ENCODE data around the gene SLC37A4. TPM values are rescaled to one million over a fixed set of nuclear protein-coding genes. Genes with fewer than 3 reads are reported as not detected.

The SLC37A4 gene
- total and polyA plus RNA-seq, 2 of the 13 experiments (the other 11 are each of a cell fraction or from before 2014, with no cell fraction given) = 43.0 to 56.1 TPM

GRCh38 chr11:118997627-118998387 lies 32.9 kb downstream of the SLC37A4 start, which contains the start of gene CENATAC (continued):
- TF ChIP-seq ZBTB39 (CRISPR knock-in tag; IDR thresholded peaks at IDR 0.05) (no peak; the same call in 1 of the 2 replicates), ZNF17 (CRISPR knock-in tag; IDR thresholded peaks at IDR 0.05) (no peak), ZNF414 (CRISPR knock-in tag; IDR thresholded peaks at IDR 0.05) (0 out of 2 replicates have a peak, but pooled peaks have one; percentile 42), ZNF546 (CRISPR knock-in tag; conservative IDR thresholded peaks at IDR 0.05) (peak; percentile 59; the same call in 1 of the 2 replicates)

- no peaks in the 10 kb centered on the region for H4K20me1 ChIP-seq (ENCODE audit: insufficient read depth, low read length)
- ChIA-PET CTCF (ENCODE audit: low intra/inter-chr PET ratio, low total read pairs) (interaction anchor here (1.4 kb wide), 1 partner anchor 34 kb away, joined by 4 read pairs; the partner anchor contains the start of gene SLC37A4), POLR2A (interaction anchor here (0.6 to 2.8 kb wide), 19 partner anchors 11 to 376 kb away, joined by 3 to 66 read pairs (median 5); partner anchors contain the start of genes BCL9L, DDX6, DPAGT1 and RPS25)
- peak overlapping the region; percentile 79 to 91 (median 90) for H3K4me3 ChIP-seq (replicated peaks in 1 of 3; ENCODE audit: insufficient read depth in 1 of 3, low read depth in 2 of 3, low read length in 3 of 3)
- H3K27ac ChIP-seq (ENCODE audit: extremely low read length, insufficient read depth, low read length) = peak overlapping the region; percentile 49
- peaks cover 5 to 6% of the 10 kb centered on the region in 2 experiments; a peak in 1 of 5 replicates for H3K36me3 ChIP-seq (replicated peaks in 1 of 2; ENCODE audit: control insufficient read depth in 1 of 2, insufficient read depth in 2 of 2, low read length in 2 of 2)
- peaks cover 42% of the 10 kb centered on the region for H3K4me1 ChIP-seq (ENCODE audit: insufficient read depth, low read length)
- FAIRE-seq = no peak
- H3K27me3 ChIP-seq (ENCODE audit: control insufficient read depth in 1 of 2, insufficient read depth in 2 of 2, low read length in 2 of 2) = no peaks in the 10 kb centered on the region; a peak in 1 of 5 replicates
- peaks cover 35% of the 10 kb centered on the region for H3K79me2 ChIP-seq (ENCODE audit: insufficient read depth, low read length)
- peak overlapping the region; percentile 92 for H3K4me2 ChIP-seq (ENCODE audit: low read depth, low read length)
- WGBS (ENCODE audit: low lambda C conversion rate) = 13% methylated on average over 9 of the region's 22 CpGs
- intact Hi-C loops (cut with micrococcal nuclease; ENCODE audit: unreplicated experiment) = no loop called here
- peak; percentile 56 for ATAC-seq
- BruUV-seq (replicated peaks) = TSS peak; percentile 64
- in situ Hi-C loops (cut with HindIII; ENCODE audit: extremely low pct_ligation_motif_present, low pct_unique_long_range_greater_than_20kb) = no loop called here
- H2AFZ ChIP-seq (ENCODE audit: low read length) = peak overlapping the region; percentile 55
- H3K9ac ChIP-seq (ENCODE audit: insufficient read depth, low read depth, low read length) = peak overlapping the region; percentile 68
- no peaks in the 10 kb centered on the region for H3K9me3 ChIP-seq (ENCODE audit: low read length)
- peak; percentile 48 for DNase-seq (ENCODE audit: low spot score)
- TF ChIP-seq ZNF343 (CRISPR knock-in tag; IDR thresholded peaks at IDR 0.05) = 0 out of 2 replicates have a peak, but pooled peaks have one; percentile 46
- TF ChIP-seq ZNF580 (CRISPR knock-in tag; IDR thresholded peaks at IDR 0.05; ENCODE audit: borderline replicate concordance, low read depth) = 0 out of 2 replicates have a peak, but pooled peaks have one; percentile 8
- 0 out of 2 replicates have a peak, but pooled peaks have one; percentile 28 for TF ChIP-seq PRMT3 (CRISPR knock-in tag; IDR thresholded peaks at IDR 0.05; ENCODE audit: borderline replicate concordance, low read depth)
- TF ChIP-seq FOXJ3 (CRISPR knock-in tag; IDR thresholded peaks at IDR 0.05; ENCODE audit: borderline replicate concordance) = 0 out of 2 replicates have a peak, but pooled peaks have one; percentile 13
- TF ChIP-seq AKAP8 (CRISPR knock-in tag; IDR thresholded peaks at IDR 0.05) = 0 out of 2 replicates have a peak, but pooled peaks have one; percentile 3
- 0 out of 2 replicates have a peak, but pooled peaks have one; percentile 20 for TF ChIP-seq CENPBD1 (CRISPR knock-in tag; IDR thresholded peaks at IDR 0.05; ENCODE audit: borderline replicate concordance, low read depth)
- 0 out of 2 replicates have a peak, but pooled peaks have one; percentile 51 for TF ChIP-seq FLYWCH1 (CRISPR knock-in tag; IDR thresholded peaks at IDR 0.05)
- TF ChIP-seq PBX3 (CRISPR knock-in tag; IDR thresholded peaks at IDR 0.05; ENCODE audit: borderline replicate concordance) = no peak
- TF ChIP-seq SMAD3 (CRISPR knock-in tag; IDR thresholded peaks at IDR 0.05) = no peak
- TF ChIP-seq ZFP90 (CRISPR knock-in tag; IDR thresholded peaks at IDR 0.05; ENCODE audit: borderline replicate concordance) = 0 out of 2 replicates have a peak, but pooled peaks have one; percentile 40
Observed at GRCh38 chr11:118996926-118997626, 33.6 kb downstream of the SLC37A4 start.

Measured in HepG2 (cell line).